ENCODE measurements around the gene MYH11.
"Not testable (repeated sequence)": the region's sequence is repeated elsewhere in the genome, so short reads cannot be mapped to it uniquely, and the experiment has no call there.

Gene MYH11

DNA sequence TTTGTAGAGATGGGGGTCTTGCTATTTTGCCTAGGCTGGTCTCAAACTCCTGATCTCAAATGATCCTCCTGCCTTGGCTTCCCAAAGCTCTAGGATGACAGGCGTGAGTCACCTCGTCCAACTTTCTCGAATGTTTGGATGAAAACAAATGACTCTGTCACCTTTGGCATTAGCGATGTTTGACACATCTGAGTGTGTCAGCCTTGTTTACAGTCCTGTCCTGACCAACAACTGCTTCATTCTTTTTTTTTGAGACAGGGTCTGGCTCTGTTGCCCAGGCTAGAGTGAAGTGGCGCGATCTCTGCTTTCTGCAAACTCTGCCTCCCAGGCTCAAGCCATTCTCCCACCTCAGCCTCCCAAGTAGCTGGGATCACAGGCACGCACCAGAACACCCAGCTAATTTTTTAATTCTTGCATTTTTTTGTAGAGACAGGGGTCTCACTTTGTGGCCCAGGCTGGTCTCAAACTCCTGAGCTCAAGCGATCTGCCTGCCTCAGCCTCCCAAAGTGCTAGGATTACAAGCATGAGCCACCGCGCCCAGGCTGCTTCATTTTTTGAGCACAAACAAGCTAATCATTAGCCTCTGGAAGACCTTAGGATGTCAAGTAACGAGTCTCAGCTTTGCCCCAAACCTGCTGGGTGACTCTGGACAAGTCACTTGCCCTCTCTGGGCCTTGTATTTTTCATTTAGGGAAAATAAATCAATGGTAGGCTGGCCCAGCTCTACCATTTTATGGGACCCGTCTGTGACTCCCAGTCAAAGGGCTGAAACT lies 7.4 kb downstream of the MYH11 start:
- ChIA-PET POLR2A (ENCODE audit: low non-redundant PET) (no interaction called here), CTCF (interaction anchor here (1.0 kb wide), 1 partner anchor 28 kb away, joined by 3 read pairs; no protein-coding TSS in a partner anchor)
- H3K27ac ChIP-seq = no peak overlapping the region
- TF ChIP-seq, protein P1, sequence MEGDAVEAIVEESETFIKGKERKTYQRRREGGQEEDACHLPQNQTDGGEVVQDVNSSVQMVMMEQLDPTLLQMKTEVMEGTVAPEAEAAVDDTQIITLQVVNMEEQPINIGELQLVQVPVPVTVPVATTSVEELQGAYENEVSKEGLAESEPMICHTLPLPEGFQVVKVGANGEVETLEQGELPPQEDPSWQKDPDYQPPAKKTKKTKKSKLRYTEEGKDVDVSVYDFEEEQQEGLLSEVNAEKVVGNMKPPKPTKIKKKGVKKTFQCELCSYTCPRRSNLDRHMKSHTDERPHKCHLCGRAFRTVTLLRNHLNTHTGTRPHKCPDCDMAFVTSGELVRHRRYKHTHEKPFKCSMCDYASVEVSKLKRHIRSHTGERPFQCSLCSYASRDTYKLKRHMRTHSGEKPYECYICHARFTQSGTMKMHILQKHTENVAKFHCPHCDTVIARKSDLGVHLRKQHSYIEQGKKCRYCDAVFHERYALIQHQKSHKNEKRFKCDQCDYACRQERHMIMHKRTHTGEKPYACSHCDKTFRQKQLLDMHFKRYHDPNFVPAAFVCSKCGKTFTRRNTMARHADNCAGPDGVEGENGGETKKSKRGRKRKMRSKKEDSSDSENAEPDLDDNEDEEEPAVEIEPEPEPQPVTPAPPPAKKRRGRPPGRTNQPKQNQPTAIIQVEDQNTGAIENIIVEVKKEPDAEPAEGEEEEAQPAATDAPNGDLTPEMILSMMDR (conservative IDR thresholded peaks at IDR 0.05; ENCODE audit: low read depth) = no peak
- no peak for DNase-seq (ENCODE audit: low spot score)

DNA sequence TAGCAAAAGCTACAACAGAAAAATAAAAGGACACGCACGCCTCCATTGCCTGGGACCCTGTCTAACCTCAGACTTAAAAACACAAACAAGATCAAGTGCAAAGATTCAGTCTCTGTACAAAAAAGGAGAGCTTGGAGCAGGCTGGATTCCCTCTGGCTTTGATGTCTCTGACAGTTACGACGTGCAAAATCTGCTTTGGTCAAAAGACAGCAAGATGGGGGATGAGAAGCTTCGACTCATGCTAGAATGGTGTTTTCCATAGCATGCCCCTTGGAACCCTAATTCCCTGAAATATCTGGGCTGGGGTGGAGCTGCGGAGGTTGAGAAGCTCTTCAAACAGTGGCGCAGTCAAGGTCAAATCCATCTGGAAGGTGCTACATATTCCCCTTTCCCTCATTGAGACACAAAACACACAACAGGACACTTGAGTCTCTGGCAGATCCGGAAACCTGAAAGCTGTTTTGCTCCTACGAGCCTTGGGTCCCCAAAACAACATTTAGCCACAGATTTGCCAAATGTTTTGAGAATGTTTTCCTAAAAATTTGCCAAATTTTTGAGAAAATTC lies 9.1 kb downstream of the MYH11 start:
- ChIA-PET CTCF (interaction anchor here (0.5 to 1.1 kb wide), 4 partner anchors 26 to 55 kb away, joined by 3 to 10 read pairs (median 5); partner anchors contain the start of gene CEP20), POLR2A (ENCODE audit: low non-redundant PET) (no interaction called here)
- no peak overlapping the region for H3K27ac ChIP-seq
- TF ChIP-seq, protein P1 (conservative IDR thresholded peaks at IDR 0.05; ENCODE audit: low read depth) = no peak
- no peak for DNase-seq (ENCODE audit: low spot score)

DNA sequence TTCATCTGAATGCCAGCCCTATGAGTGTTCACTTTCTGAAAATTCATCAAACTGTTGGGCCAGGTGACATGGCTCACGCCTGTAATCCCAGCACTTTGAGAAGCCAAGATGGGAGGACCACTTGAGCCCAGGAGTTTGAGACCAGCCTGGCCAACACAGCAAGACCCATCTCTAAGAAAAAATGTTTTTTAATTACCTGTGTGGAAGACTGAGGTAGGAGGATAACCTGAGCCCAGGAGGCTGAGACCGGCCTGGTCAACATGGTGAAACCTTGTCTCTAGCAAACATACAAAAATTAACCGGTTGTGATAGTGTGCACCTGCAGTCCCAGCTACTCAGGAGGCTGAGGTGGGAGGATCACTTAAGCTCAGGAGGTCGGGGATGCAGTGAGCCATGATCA lies 10.3 kb downstream of the MYH11 start:
- H3K27ac ChIP-seq = no peak overlapping the region
- POLR2A ChIA-PET (ENCODE audit: low non-redundant PET) = no interaction called here
- CTCF ChIA-PET = interaction anchor here (0.6 kb wide), 1 partner anchor 68 kb away, joined by 3 read pairs; no protein-coding TSS in a partner anchor
- TF ChIP-seq, protein P1 (conservative IDR thresholded peaks at IDR 0.05; ENCODE audit: low read depth) = no peak
- DNase-seq (ENCODE audit: low spot score) = no peak

DNA sequence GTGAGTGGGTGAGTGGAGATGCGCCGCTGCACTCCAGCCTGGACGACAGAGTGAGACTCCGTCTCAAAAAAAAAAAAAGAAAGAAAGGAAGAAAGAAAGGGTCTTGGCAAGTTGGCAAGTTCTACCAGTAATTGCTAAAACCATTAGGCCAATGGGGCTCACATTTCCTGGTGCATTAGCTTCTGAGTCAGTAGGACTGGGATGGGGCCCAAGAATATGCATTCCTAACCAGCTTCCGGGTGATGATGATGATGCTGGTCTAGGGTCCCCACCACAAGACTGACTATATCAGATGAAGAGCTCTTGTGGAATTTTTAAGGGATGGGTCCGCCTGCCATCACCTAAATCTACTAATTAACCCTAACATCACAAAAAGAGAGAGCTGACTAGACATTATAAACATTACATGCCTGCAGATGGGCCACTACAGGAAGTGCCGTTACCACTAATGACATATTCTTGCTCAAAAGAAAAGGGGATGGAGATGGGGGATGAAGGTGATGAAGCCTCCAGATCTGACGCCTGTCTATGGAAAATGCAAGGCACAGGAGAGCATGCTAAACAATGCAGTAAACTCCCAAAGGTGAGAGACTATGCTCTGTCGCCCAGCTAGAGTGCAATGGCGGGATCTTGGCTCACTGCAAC lies 13.1 kb downstream of the MYH11 start:
- DNase-seq (ENCODE audit: low spot score) = no peak

DNA sequence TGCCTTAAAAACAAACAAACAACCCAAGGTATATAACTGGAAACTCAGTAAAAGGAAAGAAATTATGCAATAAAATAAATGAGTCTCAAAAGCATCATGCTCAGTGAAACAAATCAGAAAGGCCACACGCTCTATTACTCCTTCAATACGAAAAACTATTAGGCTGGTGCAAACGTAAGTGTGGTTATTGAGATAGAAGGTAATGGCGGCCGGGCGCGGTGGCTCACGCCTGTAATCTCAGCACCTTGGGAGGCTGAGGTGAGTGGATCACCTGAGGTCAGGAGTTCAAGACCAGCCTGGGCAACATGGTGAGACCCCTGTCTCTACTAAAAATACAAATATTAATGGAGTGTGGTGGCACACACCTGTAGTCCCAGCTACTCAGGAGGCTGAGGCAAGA lies 17.6 kb downstream of the MYH11 start:
- POLR2A ChIA-PET (ENCODE audit: low non-redundant PET); DNase-seq (ENCODE audit: low spot score); CTCF ChIA-PET; H3K27ac ChIP-seq: not testable (repeated sequence)

More for the DNA sequence above, 13.1 kb downstream of the MYH11 start:
- CTCF ChIA-PET = interaction anchor here (0.6 kb wide), 1 partner anchor 283 kb away, joined by 3 read pairs; no protein-coding TSS in a partner anchor
- TF ChIP-seq, protein P1 (conservative IDR thresholded peaks at IDR 0.05; ENCODE audit: low read depth) = no peak
- H3K27ac ChIP-seq = no peak overlapping the region
- POLR2A ChIA-PET (ENCODE audit: low non-redundant PET) = no interaction called here

DNA sequence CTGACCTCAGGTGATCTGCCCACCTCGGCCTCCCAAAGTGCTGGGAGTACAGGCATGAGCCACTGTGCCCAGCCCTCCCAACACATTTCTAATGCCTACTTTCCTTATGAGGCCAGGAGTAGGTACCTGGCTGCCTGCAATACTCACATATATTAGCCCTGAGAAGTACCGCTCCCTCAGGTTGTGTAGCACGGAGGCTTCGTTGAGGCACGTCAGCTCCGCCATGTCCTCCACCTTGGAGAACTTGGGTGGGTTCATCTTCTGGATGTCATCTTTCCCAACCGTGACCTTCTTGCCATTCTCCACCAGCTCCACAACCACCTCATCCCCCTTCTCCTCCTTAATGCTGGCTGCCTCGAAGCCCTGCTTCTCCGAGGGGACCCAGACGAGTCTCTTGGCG lies 19.1 kb downstream of the MYH11 start:
- DNase-seq (ENCODE audit: low spot score) = no peak
- ChIA-PET POLR2A (ENCODE audit: low non-redundant PET) (no interaction called here), CTCF (interaction anchor here (0.8 kb wide), 1 partner anchor 9 kb away, joined by 4 read pairs; no protein-coding TSS in a partner anchor)
- no peak overlapping the region for H3K27ac ChIP-seq
- TF ChIP-seq, protein P1 (conservative IDR thresholded peaks at IDR 0.05; ENCODE audit: low read depth) = no peak

All from RWPE1 (cell line).